Gastrocnemius medialis (tissue), 4 donors: ENCODE measurements around the gene HMGCL. TPM values are rescaled to one million over a fixed set of nuclear protein-coding genes. Genes with fewer than 3 reads are reported as not detected.
"Not testable (repeated sequence)": the region's sequence is repeated elsewhere in the genome, so short reads cannot be mapped to it uniquely, and the experiment has no call there.

ENCODE experiments used
- ATAC-seq, 2 donors: fragments of 150-250 bp; one replicate each; pipeline ENCODE4 v1.9.1; 2016
- DNase-seq, 2 donors: peaks; one replicate each; pipeline ENCODE4 v3.0.0-alpha.2; 2019
- H3K27ac ChIP-seq, 4 donors: fragments of 200-600 bp; sonication (generic); 1 replicate in 1 of 4; 2 replicates in 3 of 4; pipeline ENCODE4 v1.5.1; 2016 to 2018; ENCODE audit warnings: mild to moderate bottlenecking in 2 of 4, moderate library complexity in 1 of 4
- H3K27me3 ChIP-seq, 3 donors: fragments of 200-600 bp; sonication (generic) in 2 of 3; 1 replicate in 1 of 3; 2 replicates in 2 of 3; pipeline versions ENCODE4 v1.5.1 to v1.6.0; 2016 to 2019; ENCODE audit warnings: mild to moderate bottlenecking in 1 of 3, moderate library complexity in 1 of 3
- H3K36me3 ChIP-seq, 2 donors: fragments of 200-600 bp; sonication (generic) in 1 of 2; one replicate each; pipeline ENCODE4 v1.5.1; 2017 to 2018
- H3K4me1 ChIP-seq, 2 donors: fragments of 200-600 bp; sonication (generic) in 1 of 2; one replicate each; pipeline ENCODE4 v1.5.1; 2016 to 2017; ENCODE audit warnings: mild to moderate bottlenecking in 2 of 2
- H3K4me3 ChIP-seq, 4 donors: fragments of 200-600 bp; sonication (generic) in 3 of 4; 1 replicate in 1 of 4; 2 replicates in 3 of 4; pipeline ENCODE4 v1.5.1; 2016 to 2019; ENCODE audit warnings: mild to moderate bottlenecking in 2 of 4
- H3K9me3 ChIP-seq, 3 donors: fragments of 200-600 bp; sonication (generic) in 2 of 3; 1 replicate in 1 of 3; 2 replicates in 2 of 3; pipeline ENCODE4 v1.5.1; 2016 to 2019
- POLR2A ChIP-seq, 2 donors: fragments of 450-650 bp; IDR thresholded peaks; one replicate each; pipeline ENCODE4 v1.6.1; 2017; ENCODE audit warnings: antibody characterized with exemption in 2 of 2, mild to moderate bottlenecking in 2 of 2, moderate library complexity in 2 of 2
- in situ Hi-C, 4 donors: fragments of 200-750 bp; cut with MboI; loops; one replicate each; pipeline versions ENCODE4 v1.15.0 to v1.8.0; 2017; ENCODE audit warnings: low sequenced_read_pairs in 4 of 4
- intact Hi-C: fragments of 100-400 bp; cut with DNase I; formaldehyde crosslinking; loops from one replicate; pipeline ENCODE4 v1.15.1; 2023; ENCODE audit warnings: low total_unique reads
- total RNA-seq, 4 donors: library from RNA; depleted of rRNA; stranded (reverse); fragments of >200 nt; gene quantifications; one replicate each; pipeline versions ENCODE4 v1.1.0 to v1.2.3, GENCODE V29; 2016
- TF ChIP-seq, protein P1 (sequence below), 5 experiments: fragments of 450-650 bp in 3 of 5; fragments of 200-600 bp in 2 of 5; sonication (generic) in 2 of 5; IDR thresholded peaks in 4 of 5; conservative IDR thresholded peaks in 1 of 5; 1 replicate in 4 of 5; 2 replicates in 1 of 5; pipeline ENCODE4 v1.5.1; 2016 to 2019; ENCODE audit warnings: antibody characterized with exemption in 5 of 5, mild to moderate bottlenecking in 3 of 5, moderate library complexity in 3 of 5

The HMGCL gene
- total RNA-seq, 4 donors from 2014 or later, result 19.1 to 30.0 (median 29.5) TPM

DNA sequence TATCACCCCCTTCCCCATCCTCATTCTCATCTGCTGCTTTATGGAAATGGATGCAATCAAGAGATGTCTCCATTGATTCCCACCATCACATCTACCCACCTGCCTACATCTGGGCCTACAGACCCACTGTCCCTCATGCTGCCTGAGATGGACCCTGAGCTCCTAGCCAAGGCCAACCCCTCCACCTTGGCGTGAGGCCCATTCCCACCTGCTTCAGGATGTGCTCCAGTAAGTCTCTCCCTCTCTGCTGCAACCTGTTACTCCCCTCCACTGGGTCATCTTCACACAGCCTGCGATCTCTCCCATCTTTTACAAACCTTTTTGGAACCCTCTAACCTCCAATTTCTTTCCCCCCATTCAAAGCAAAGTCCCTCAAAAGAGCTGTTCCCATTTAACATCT lies 20.2 kb downstream of the HMGCL start:
- H3K36me3 ChIP-seq, result peaks cover 0 to 22% of the 10 kb centered on the region in 2 donors

DNA sequence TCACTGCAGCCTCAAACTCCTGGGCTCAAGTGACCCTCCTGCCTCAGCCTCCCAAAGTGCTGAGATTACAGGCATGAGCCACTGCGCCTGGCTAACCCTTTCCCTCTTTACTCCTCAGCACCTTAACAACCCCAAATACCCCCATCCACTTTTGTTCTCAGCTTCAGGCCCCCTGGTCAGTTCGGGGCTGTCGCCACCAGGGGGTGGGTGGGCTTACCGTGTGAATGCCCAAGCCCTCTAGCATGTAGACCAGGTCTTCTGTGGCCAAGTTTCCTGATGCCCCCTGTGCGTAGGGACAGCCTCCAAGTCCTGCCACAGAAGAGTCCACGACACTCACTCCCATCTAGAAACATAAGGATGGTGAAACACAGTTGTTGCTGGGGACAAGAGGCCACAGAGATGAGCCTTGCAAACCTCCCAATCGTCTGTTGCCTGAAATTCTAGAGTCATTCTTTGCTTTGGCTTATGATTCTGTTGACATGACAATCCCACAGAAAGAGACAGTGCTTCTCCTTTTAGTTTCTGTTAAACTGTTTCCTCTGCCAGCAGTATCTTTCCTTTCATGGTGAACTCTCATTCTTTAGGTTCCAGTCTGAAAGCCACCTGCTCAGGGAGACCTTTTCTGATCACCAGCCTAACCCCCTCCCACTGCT lies 20.9 kb downstream of the HMGCL start:
- peaks cover 0 to 22% of the 10 kb centered on the region in 2 donors for H3K36me3 ChIP-seq
- no peak overlapping the region for H3K4me3 ChIP-seq
- no peak overlapping the region for H3K27ac ChIP-seq
- intact Hi-C loops (no loop called here), in situ Hi-C loops (no loop called here)
- TF ChIP-seq POLR2A (IDR thresholded peaks at IDR 0.05), result no peak
- TF ChIP-seq, protein P1, sequence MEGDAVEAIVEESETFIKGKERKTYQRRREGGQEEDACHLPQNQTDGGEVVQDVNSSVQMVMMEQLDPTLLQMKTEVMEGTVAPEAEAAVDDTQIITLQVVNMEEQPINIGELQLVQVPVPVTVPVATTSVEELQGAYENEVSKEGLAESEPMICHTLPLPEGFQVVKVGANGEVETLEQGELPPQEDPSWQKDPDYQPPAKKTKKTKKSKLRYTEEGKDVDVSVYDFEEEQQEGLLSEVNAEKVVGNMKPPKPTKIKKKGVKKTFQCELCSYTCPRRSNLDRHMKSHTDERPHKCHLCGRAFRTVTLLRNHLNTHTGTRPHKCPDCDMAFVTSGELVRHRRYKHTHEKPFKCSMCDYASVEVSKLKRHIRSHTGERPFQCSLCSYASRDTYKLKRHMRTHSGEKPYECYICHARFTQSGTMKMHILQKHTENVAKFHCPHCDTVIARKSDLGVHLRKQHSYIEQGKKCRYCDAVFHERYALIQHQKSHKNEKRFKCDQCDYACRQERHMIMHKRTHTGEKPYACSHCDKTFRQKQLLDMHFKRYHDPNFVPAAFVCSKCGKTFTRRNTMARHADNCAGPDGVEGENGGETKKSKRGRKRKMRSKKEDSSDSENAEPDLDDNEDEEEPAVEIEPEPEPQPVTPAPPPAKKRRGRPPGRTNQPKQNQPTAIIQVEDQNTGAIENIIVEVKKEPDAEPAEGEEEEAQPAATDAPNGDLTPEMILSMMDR (IDR thresholded peaks at IDR 0.05 in 4 of 5, conservative IDR thresholded peaks at IDR 0.05 in 1 of 5), result no peak
- ATAC-seq (no peak), DNase-seq (no peak)
- peaks cover 16 to 20% of the 10 kb centered on the region in 2 donors for H3K4me1 ChIP-seq
- H3K9me3 ChIP-seq, result no peaks in the 10 kb centered on the region
- no peaks in the 10 kb centered on the region for H3K27me3 ChIP-seq

More for the DNA sequence above, 20.2 kb downstream of the HMGCL start:
- in situ Hi-C loops, result loop anchor here in 1 of 4 donors (5.0 kb wide), 1 partner anchor 52 kb away; no protein-coding TSS in a partner anchor
- H3K9me3 ChIP-seq, result no peaks in the 10 kb centered on the region
- ATAC-seq (no peak), DNase-seq (no peak)
- no peak overlapping the region for H3K4me3 ChIP-seq
- no peaks in the 10 kb centered on the region for H3K27me3 ChIP-seq
- H3K4me1 ChIP-seq, result peaks cover 9 to 15% of the 10 kb centered on the region in 2 donors
- intact Hi-C loops, result no loop called here
- TF ChIP-seq, protein P1 (IDR thresholded peaks at IDR 0.05 in 4 of 5, conservative IDR thresholded peaks at IDR 0.05 in 1 of 5), result no peak
- no peak for TF ChIP-seq POLR2A (IDR thresholded peaks at IDR 0.05)
- no peak overlapping the region for H3K27ac ChIP-seq

DNA sequence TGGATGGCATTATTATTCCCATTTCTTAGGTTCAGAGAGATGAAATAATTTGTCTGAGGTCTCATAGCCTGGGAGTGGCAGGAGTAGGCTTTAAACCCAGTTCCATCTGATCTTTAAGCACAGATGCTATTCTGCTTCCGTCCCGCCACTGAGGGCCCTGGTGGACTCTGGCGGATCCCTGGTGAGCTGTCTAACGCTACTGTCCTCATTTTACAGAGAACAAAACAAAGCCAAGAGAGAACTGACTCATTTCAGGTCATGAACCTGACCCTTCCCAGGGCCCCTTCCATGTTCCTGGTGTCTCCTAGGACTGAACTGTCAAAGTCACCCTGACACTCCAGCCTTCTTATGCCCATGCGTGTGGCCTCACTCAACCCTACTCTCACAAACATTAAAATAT lies 21.6 kb downstream of the HMGCL start:
- DNase-seq (no peak), ATAC-seq (no peak)
- no peak for TF ChIP-seq POLR2A (IDR thresholded peaks at IDR 0.05)
- TF ChIP-seq, protein P1 (IDR thresholded peaks at IDR 0.05 in 4 of 5, conservative IDR thresholded peaks at IDR 0.05 in 1 of 5), result no peak
- H3K4me3 ChIP-seq, result no peak overlapping the region
- H3K36me3 ChIP-seq, result peaks cover 0 to 21% of the 10 kb centered on the region in 2 donors
- intact Hi-C loops, result no loop called here
- no peak overlapping the region for H3K27ac ChIP-seq
- H3K9me3 ChIP-seq, result no peaks in the 10 kb centered on the region
- no peaks in the 10 kb centered on the region for H3K27me3 ChIP-seq
- peaks cover 16 to 25% of the 10 kb centered on the region in 2 donors for H3K4me1 ChIP-seq
- in situ Hi-C loops, result no loop called here

DNA sequence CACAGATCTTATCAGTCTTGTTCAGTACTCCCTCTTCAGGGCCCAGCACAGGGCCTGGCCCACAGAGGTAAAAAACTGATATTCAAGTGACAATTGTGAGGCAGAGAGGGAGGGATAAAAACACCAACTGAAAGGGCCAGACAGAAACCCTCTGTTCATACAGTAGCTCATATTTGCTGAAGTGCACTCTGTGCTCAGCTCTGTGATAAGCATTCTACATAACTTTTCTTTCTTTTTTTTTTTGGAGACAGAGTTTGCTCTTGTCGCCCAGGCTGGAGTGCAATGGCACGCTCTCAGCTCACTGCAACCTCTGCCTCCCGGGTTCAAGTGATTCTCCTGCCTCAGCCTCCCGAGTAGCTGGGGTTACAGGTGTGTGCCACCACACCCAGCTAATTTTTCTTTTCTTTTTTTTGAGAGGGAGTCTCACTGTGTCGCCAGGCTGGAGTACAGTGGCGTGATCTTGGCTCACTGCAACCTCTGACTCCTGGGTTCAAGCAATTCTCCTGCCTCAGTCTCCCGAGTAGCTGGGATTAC lies 22.4 kb downstream of the HMGCL start:
- Histone ChIP-seq H3K4me1 (peaks cover 16 to 25% of the 10 kb centered on the region in 2 donors), H3K36me3 (peaks cover 0 to 13% of the 10 kb centered on the region in 2 donors)
- intact Hi-C loops, H3K27me3 ChIP-seq, in situ Hi-C loops, ATAC-seq, H3K9me3 ChIP-seq, H3K4me3 ChIP-seq, H3K27ac ChIP-seq, DNase-seq: not testable (repeated sequence)

DNA sequence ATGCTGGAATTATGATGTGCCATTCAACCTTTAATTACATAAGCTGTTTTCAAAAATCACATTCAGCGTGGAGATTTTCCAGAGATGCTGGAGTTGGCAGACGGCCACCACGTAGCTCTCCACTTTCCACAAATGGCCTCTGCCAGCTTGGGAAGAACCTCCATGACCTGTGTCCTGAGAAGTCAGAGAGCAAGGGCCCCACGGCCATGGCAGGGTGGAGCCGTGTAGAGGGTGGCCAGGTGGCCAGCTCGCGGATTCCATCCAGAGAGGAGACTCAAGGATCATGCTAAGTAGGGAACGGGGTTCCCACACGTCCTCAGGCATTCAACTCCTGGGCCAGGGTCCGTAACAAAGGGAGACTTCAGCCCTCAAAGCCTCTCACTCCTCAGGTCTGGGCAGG lies 23.4 kb downstream of the HMGCL start:
- H3K27me3 ChIP-seq, result no peaks in the 10 kb centered on the region
- in situ Hi-C loops, result no loop called here
- peak overlapping the region in 1 of 4 donors; percentile 80 for H3K4me3 ChIP-seq
- intact Hi-C loops, result no loop called here
- ATAC-seq (no peak), DNase-seq (no peak)
- peaks cover 0 to 6% of the 10 kb centered on the region in 2 donors for H3K36me3 ChIP-seq
- peak overlapping the region in 3 of 4 donors; percentile 92 to 98 (median 97) for H3K27ac ChIP-seq
- no peak for TF ChIP-seq POLR2A (IDR thresholded peaks at IDR 0.05)
- TF ChIP-seq, protein P1 (IDR thresholded peaks at IDR 0.05 in 4 of 5, conservative IDR thresholded peaks at IDR 0.05 in 1 of 5), result no peak
- H3K9me3 ChIP-seq, result no peaks in the 10 kb centered on the region
- peaks cover 16 to 25% of the 10 kb centered on the region in 2 donors for H3K4me1 ChIP-seq
